DND-41 (cell line): ENCODE measurements around the gene RNF144B.

Source experiments
- ATAC-seq: fragments of 200-7000 bp; cut with Tn5 transposase; 3 replicates; pipeline ENCODE4 v1.9.1; 2021; ENCODE audit warnings: low read depth; ENCODE audit not compliant: insufficient read depth
- DNase-seq: peaks from one replicate; pipeline ENCODE4 v3.0.0-alpha.2; 2020
- H2AFZ ChIP-seq: 2 replicates; pipeline ENCODE4 v1.6.0; 2012; ENCODE audit warnings: low read depth, low read length
- H3K27ac ChIP-seq: 2 replicates; pipeline ENCODE4 v1.5.1; 2012; ENCODE audit warnings: low read length, inconsistent platforms
- H3K27me3 ChIP-seq: fragments of 200-600 bp; sonication (generic); 2 replicates; pipeline ENCODE4 v1.6.0; 2012; ENCODE audit warnings: low read length, mild to moderate bottlenecking, inconsistent platforms; ENCODE audit not compliant: insufficient read depth, poor library complexity
- H3K36me3 ChIP-seq: 2 replicates; pipeline ENCODE4 v1.5.1; 2012; ENCODE audit warnings: low read length, inconsistent platforms; ENCODE audit not compliant: insufficient read depth
- H3K4me1 ChIP-seq: 2 replicates; pipeline ENCODE4 v1.5.1; 2012; ENCODE audit warnings: mild to moderate bottlenecking, low read length; ENCODE audit not compliant: insufficient read depth
- H3K4me2 ChIP-seq: 2 replicates; pipeline ENCODE4 v1.6.0; 2012; ENCODE audit warnings: mild to moderate bottlenecking, moderate library complexity, low read length, inconsistent platforms; ENCODE audit not compliant: insufficient read depth
- H3K4me3 ChIP-seq, 2 experiments: fragments of 200-600 bp in 1 of 2; shearing (Covaris generic) in 1 of 2; 2 replicates each; pipeline ENCODE4 v1.5.1; 2012 to 2016; ENCODE audit warnings: inconsistent platforms in 2 of 2, low read length in 2 of 2, mild to moderate bottlenecking in 2 of 2, low read depth in 1 of 2, moderate library complexity in 1 of 2
- H3K79me2 ChIP-seq: 2 replicates; pipeline ENCODE4 v1.6.0; 2012; ENCODE audit warnings: low read length, inconsistent platforms; ENCODE audit not compliant: insufficient read depth
- H3K9ac ChIP-seq: 2 replicates; pipeline ENCODE4 v1.6.0; 2012; ENCODE audit warnings: low read depth, mild to moderate bottlenecking, inconsistent platforms, low read length, moderate library complexity
- H3K9me3 ChIP-seq: 2 replicates; pipeline ENCODE4 v1.5.1; 2012; ENCODE audit warnings: low read length, moderate library complexity, mild to moderate bottlenecking, inconsistent platforms; ENCODE audit not compliant: insufficient read depth, severe bottlenecking
- H4K20me1 ChIP-seq: 2 replicates; pipeline ENCODE4 v1.6.0; 2012; ENCODE audit warnings: low read length; ENCODE audit not compliant: insufficient read depth
- EZH2 ChIP-seq: IDR thresholded peaks from 3 replicates; pipeline ENCODE4 v1.6.1; 2012; ENCODE audit warnings: borderline replicate concordance, low read depth, mild to moderate bottlenecking, moderate library complexity, low read length, inconsistent platforms; ENCODE audit not compliant: severe bottlenecking
- TF ChIP-seq, protein P1 (sequence below): IDR thresholded peaks from 2 replicates; pipeline ENCODE4 v1.5.1; 2012; ENCODE audit warnings: borderline replicate concordance, low read length, moderate library complexity, mild to moderate bottlenecking; ENCODE audit not compliant: poor library complexity, severe bottlenecking; ENCODE audit errors: extremely low read depth

The RNF144B gene

DNA sequence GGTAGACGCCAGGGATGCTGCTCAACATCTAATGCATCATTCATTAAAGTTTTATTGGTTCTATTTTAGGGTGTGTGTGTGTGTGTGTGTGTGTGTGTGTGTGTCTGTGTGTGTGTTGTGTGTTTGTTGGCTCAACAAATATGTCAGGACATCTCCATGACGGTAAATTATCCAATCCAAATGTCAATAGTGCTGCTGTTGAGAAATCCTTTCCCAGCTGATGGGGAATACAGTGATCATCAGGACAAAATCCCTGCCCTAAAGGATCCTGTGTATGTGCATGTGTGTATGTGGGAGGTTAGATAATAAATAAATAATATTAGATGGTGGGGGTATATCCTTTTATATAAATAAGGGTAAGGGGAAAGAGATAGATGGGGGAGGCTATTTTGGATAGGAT lies 59.6 kb downstream of the RNF144B start:
- no peaks in the 10 kb centered on the region for H3K9me3 ChIP-seq
- no peak overlapping the region for H3K4me2 ChIP-seq
- DNase-seq (no peak), ATAC-seq (no peak)
- no peak overlapping the region for H2AFZ ChIP-seq
- peaks cover 4% of the 10 kb centered on the region for H3K27me3 ChIP-seq
- H3K4me3 ChIP-seq, result no peak overlapping the region
- no peaks in the 10 kb centered on the region for H3K36me3 ChIP-seq
- no peak overlapping the region for H3K27ac ChIP-seq
- peaks cover 2% of the 10 kb centered on the region; the same call in 1 of the 2 replicates for H4K20me1 ChIP-seq
- TF ChIP-seq, protein P1, sequence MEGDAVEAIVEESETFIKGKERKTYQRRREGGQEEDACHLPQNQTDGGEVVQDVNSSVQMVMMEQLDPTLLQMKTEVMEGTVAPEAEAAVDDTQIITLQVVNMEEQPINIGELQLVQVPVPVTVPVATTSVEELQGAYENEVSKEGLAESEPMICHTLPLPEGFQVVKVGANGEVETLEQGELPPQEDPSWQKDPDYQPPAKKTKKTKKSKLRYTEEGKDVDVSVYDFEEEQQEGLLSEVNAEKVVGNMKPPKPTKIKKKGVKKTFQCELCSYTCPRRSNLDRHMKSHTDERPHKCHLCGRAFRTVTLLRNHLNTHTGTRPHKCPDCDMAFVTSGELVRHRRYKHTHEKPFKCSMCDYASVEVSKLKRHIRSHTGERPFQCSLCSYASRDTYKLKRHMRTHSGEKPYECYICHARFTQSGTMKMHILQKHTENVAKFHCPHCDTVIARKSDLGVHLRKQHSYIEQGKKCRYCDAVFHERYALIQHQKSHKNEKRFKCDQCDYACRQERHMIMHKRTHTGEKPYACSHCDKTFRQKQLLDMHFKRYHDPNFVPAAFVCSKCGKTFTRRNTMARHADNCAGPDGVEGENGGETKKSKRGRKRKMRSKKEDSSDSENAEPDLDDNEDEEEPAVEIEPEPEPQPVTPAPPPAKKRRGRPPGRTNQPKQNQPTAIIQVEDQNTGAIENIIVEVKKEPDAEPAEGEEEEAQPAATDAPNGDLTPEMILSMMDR, result no peak
- TF ChIP-seq EZH2, result no peak
- no peaks in the 10 kb centered on the region for H3K79me2 ChIP-seq
- no peak overlapping the region for H3K9ac ChIP-seq
- no peaks in the 10 kb centered on the region for H3K4me1 ChIP-seq

DNA sequence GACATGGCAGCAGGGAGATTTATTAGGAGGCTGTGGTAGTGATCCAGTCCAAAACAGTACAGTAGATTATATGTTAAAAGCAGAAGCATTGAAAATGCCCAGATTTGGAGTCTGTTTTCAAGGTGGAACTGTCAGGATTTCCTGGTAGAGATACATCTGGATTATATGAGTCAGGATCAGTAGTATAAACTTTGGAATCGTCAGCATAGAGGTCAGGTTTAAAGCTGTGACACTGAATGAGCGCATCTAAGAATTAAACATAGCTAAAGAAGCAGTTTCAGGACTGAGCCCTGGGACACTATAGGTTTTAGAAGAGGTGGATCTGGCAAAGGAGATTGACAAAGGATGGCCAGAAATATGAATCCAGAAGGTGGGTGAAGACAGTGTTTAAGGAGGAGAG lies 60.4 kb downstream of the RNF144B start:
- no peak overlapping the region for H3K4me2 ChIP-seq
- H3K79me2 ChIP-seq, result no peaks in the 10 kb centered on the region
- H3K9me3 ChIP-seq, result no peaks in the 10 kb centered on the region
- ATAC-seq, result no peak
- H3K4me1 ChIP-seq, result no peaks in the 10 kb centered on the region
- no peak overlapping the region for H3K27ac ChIP-seq
- DNase-seq, result no peak
- H3K27me3 ChIP-seq, result peaks cover 4% of the 10 kb centered on the region
- H3K36me3 ChIP-seq, result no peaks in the 10 kb centered on the region
- peaks cover 2% of the 10 kb centered on the region; the same call in 1 of the 2 replicates for H4K20me1 ChIP-seq
- TF ChIP-seq EZH2, result no peak
- TF ChIP-seq, protein P1, result no peak
- H3K4me3 ChIP-seq, result no peak overlapping the region
- H3K9ac ChIP-seq, result no peak overlapping the region
- no peak overlapping the region for H2AFZ ChIP-seq

DNA sequence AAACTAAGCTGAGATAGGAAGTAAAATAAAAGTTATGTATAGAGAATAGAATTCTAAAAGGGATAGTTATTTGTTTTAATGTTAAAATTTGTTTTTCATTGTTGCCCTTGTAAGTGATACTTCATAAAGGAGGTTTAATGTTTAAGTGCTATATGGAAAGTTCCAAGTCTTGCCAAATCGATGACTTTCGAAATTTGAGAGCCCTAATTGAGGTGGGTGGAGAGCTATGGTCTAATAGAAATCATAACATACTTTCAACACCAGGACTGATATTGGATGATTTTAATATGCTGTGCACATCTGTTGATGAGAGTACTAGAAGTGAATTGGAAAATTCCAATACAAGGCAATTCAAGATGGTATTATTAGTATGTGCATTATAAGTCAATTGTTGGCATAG lies 64.6 kb downstream of the RNF144B start:
- H3K9ac ChIP-seq, result no peak overlapping the region
- no peaks in the 10 kb centered on the region for H3K4me1 ChIP-seq
- TF ChIP-seq, protein P1, result no peak
- no peak for TF ChIP-seq EZH2
- no peaks in the 10 kb centered on the region for H4K20me1 ChIP-seq
- H3K4me2 ChIP-seq, result no peak overlapping the region
- no peak for ATAC-seq
- H2AFZ ChIP-seq, result no peak overlapping the region
- no peaks in the 10 kb centered on the region for H3K79me2 ChIP-seq
- H3K27me3 ChIP-seq, result peaks cover 4% of the 10 kb centered on the region
- no peaks in the 10 kb centered on the region for H3K9me3 ChIP-seq
- no peak for DNase-seq
- H3K36me3 ChIP-seq, result no peaks in the 10 kb centered on the region
- no peak overlapping the region for H3K27ac ChIP-seq
- H3K4me3 ChIP-seq, result no peak overlapping the region

DNA sequence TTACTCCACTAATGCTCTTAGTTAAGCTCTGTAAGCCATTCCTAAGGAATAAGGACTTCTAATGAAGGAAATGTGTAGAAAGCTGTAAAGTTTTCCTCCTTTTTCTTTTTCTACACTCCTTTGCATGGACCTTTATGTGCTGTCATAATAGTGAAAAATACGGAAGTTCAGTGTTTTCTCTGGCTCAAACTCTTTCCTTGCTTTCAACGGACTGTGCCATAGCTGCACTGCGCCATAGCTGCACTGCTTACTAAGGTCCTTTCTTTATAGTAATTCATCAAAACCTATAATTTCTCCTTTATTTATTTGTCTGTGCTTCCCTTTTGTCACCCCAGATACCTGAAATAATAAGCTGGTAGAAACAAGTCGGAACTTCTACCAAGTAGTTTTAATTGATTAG lies 67.3 kb downstream of the RNF144B start:
- Histone ChIP-seq H3K27me3 (no peaks in the 10 kb centered on the region), H4K20me1 (no peaks in the 10 kb centered on the region), H3K9me3 (no peaks in the 10 kb centered on the region), H3K4me2 (no peak overlapping the region), H3K79me2 (no peaks in the 10 kb centered on the region), H3K9ac (no peak overlapping the region), H3K27ac (no peak overlapping the region), H2AFZ (no peak overlapping the region), H3K4me3 (no peak overlapping the region), H3K36me3 (no peaks in the 10 kb centered on the region), H3K4me1 (no peaks in the 10 kb centered on the region)
- DNase-seq (no peak), ATAC-seq (no peak)
- TF ChIP-seq, protein P1, result no peak
- TF ChIP-seq EZH2, result no peak
